GM19025 (cell line): Measurements from ENCODE around the gene TTC34.

Experiments
- ATAC-seq: cut with Tn5 transposase; IDR thresholded peaks from one replicate; pipeline ENCODE4 v1.9.1; 2021; ENCODE audit warnings: mild to moderate bottlenecking, low read depth, moderate library complexity; ENCODE audit not compliant: unreplicated experiment

The TTC34 gene

DNA sequence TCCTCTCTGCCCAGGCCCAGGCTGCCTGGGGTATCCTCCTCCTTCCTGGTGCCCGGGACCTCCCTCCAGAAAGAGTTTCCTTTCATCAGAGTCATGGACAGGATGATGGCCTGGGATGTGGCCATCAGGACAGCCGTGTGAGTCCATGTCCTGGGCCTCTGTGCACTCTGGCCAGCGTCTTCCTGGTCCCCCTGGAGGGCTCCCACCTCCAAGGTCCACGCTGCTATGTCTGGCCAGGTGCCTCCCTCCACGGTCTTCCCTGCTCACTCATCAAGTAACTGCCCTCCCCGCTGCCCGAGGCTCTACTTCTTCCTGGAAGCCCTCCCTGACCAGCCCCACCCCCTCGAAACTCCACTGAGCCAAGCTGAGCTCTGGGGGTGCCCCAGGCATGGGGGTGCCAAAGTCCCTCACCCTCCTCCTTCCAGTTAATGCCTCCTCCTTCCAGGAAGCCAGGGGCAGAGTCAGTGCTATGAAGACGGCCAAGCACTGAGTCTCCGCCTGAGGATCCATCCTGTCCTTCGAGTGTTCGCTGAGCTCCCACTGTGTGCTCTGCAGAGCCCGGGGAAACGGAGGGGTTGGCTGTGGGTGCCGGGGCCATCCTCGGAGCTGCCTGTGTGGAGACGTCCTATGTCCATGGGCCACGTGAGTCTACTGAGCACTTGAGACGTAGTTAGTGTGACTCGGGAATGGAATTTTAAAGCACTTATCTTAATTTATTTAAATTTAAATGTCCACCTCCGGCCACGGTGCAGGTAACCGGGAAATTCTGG, 28.5 kb upstream of the TTC34 start:
- ATAC-seq: no peak

DNA sequence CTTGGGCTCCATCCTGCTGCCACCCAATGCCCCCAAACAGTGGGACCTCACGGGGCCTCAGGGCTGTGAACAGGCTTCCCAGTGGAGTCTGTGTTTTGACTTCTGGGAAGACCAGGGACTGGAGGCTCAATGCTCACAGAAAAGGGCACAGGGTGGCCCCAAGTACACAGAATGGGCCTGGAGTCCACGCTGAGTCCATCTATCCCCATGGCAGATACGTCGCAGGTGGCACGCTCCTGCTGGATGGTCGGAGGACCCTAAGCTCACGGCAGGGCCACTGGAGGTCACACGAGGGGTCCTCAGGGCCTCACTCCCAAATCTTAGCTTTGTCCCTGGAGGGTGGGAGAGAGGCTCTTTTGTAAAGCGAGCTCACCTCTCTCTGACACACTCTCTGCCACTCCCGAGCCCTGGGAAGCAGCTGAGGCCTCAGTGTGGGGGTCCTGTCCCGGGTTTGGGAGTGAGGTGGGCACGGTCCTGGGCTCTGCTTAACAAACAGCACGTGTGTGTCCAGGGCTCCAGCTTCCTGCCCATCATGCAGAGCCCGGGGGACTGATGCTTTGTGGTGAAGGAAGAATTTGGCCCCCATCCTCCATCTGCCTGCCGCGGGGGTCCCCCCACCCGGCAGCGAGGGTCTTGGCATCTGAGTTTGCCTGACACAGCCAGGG, 27.2 kb upstream of the TTC34 start:
- no peak for ATAC-seq

DNA sequence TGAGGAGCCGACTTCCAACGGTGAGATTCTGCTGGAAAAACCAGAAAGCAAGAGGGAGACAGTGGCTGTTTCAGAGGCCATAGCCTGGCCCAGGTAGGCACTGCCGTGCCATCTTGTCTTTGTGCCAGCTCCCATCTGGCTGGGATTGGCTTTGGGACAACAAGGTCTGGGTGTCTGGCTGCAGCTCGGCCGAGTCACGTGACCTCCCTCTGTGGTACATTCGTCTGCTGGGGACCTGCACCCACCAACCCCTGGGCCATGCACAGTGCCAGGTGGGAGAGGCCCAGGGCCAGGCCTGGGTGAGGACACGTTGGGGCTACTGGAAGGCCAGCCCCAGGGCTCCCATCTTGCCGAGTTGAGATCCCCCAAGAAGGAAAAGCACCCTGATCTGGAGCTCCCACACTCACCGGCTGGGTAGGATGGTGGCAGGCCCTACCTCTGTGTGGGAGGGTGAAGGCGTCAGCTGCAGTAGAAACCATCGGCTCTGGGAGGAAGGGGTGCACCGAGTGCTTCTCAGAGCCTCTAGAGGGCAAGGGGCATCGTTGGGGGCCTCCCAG, 25.3 kb upstream of the TTC34 start:
- ATAC-seq: no peak

DNA sequence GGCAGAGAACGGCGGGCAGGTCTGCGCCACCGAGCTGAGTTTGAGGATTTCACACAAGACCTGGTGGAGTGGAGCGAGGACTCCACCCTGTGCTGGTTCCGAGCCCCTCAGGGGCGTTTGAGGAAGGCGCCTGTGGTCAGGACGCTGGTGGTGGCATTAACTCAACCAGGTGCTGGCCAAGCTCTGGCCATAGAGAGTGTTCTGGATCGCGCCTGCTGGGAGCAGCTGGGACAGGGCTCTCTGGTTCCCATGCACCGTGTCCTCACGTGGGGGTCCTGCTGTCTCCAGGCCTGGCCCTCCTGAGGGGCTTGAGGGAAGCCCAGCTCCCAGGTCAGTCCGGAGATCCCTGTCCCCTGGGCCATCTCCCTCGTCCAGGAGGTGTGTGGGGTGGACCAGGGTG, 24.8 kb upstream of the TTC34 start:
- no peak for ATAC-seq

DNA sequence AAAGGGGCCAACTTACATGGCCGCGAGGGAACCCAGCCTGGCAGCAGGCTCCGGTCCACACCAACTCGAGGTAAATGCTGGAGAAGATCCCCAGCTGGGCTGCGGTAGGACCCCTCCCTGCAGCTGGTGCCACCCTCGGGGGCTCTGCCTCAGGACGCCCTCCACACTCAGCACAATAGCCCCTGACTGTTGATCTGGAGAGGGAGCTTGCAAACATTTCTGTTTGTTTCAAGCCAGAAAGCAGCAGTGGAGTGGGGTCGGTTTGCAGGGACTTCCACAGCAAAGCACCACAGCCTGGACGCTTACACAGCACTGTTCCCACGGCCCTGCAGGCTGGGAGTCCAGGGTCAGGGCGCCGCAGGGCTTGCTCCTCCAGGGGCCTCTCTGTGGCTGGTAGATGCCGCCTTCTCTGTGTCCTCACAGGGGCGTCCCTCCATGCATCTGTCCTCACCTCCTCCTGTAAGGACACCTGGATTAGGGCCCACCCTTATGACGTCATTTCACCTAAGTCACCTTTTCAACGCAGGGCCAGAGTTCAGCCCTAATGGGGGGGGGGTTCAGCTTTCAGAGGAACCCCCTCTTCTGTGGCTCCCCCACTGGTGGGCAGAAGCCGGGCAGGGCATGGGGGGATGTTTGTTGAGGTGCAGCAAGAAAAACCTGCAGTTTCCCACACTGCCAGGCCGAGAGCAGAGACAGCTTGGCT, 24.1 kb upstream of the TTC34 start:
- ATAC-seq: no peak

DNA sequence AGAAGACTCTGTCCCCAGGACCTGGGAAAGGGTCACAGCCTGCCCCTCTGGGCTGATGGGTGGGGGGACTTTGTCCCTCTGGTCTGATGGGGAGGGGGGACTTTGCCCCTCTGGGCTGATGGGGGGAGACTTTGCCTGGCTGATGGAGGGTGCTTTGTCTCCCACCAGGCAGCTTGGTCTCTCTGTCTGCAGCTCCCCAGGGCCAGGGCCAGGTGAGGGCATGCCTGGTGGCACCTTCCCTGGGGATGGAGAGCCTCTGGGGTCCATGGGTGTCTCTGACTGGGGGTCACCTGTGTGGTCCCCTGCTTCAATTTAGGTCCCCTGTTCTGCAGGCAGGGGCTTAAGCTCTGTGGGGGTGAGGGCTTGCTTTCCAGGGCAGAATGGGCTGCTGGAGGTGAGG, 23.5 kb upstream of the TTC34 start:
- ATAC-seq: no peak

DNA sequence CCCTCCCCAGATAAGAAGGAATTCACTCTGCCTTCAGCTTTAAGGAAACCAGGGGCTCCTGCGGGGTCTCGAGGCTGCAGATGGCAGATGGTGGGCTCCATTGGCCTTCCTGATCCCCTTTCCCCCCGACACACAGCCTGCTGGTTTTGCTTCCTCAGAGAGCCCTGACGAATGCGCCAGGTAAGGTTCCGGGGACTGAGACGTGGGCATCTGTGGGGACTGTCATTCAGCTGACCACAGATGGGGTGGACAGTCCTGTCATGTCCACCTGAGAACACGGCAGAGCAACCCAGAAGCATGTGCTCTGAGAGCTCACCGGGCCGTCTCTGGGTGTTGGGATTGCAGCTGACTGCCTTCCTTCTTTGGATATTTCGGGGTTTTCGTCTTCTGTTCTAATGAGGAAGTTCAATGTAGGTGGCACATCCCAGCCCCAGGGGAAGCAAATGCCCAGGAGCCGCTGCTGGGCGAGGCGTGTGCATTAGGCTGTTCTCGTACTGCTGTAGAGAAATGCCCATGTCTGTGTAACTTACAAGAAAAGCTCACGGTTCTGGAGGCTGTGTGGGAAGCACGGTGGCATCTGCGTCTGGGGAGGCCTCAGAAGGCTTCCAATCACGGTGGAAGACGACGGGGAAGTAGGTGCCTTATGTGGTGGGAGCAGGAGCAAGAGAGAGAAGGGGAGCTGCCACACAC, 22.6 kb upstream of the TTC34 start:
- ATAC-seq: no peak

DNA sequence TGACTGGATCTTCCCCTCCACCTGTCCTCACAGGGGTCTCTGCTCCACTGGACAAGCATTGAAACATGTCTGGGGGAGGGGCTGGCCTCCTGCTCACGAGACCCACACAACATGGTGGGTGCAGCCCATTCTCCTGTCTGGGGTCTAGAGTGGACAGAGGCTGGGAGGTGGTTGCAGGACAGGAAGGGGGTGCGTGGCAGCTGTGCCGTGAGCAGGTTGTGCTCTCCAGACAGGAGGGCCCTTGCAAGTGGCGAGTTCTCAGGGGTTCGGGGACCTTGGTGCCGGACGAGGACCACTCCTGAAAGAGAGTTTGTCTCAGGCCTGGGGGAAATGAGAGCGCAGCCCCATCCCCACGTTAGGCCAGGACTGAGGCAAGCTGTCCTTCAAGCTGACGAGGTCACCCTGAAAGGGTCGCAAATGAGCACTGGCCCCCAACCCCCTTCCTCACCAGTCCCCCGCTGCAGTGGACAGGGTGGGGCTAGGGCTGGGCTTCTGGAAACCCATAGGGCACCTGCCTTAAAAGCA, 21.2 kb upstream of the TTC34 start:
- no peak for ATAC-seq

DNA sequence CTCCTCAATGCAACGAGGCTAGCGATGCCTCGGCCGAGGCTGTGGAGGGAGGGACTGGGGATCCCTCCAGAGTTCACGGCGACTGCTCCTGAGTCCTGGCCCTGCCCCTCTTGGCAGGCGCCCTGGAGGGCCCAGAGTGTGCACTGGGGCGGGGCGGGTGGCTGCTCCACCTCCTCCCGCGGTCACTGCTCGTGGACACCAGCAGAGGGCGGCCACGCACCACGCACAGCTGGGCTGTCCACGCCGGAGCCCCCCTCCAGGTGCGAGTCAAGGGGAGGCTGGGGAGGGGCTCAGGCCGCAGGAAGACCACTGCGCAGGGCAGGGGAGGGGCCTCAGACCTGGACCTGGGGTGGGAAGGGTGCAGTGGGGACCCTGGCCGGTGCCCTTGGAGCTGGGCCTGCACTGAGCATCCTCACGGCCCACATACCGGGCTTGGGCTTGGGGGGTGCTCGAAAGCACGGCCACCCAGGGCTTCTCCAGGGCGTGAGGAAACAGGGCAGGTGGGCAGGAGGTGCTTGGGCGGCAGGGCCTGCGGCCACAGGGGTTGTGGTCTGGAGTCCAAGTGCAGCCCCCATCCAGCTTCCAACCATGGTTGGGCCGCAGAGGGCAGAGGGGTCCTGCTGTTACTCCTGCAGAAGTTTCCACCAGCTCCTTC, 20.6 kb upstream of the TTC34 start:
- no peak for ATAC-seq

DNA sequence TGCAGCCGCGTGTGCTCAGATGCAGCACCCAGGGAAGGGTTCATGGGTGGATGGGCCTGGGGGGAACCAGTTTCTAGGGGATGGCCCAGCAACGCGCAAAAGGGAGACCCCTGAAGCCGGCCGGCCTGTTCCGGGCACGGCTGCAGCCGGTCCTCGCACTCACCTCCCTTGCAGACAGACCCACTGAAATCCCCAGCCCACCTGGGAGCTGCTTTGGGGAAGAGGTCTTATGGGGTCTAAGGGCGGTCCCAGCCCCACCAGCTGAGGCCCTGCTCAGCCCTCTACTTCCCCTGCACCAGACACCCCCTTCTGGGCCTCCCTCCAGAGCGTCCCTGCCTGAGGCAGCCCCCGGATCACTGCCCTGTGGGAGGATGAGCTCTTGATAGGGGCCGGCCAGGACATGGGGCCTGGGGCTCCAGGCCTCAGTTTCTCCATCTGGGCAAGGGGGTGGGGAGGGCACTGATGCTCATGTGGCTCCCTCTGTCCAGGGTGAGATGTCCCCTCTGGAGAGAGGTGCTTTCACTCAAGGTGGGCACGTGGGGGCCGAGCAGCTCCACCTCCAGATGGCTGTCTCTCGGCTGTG, 20.0 kb upstream of the TTC34 start:
- no peak for ATAC-seq

DNA sequence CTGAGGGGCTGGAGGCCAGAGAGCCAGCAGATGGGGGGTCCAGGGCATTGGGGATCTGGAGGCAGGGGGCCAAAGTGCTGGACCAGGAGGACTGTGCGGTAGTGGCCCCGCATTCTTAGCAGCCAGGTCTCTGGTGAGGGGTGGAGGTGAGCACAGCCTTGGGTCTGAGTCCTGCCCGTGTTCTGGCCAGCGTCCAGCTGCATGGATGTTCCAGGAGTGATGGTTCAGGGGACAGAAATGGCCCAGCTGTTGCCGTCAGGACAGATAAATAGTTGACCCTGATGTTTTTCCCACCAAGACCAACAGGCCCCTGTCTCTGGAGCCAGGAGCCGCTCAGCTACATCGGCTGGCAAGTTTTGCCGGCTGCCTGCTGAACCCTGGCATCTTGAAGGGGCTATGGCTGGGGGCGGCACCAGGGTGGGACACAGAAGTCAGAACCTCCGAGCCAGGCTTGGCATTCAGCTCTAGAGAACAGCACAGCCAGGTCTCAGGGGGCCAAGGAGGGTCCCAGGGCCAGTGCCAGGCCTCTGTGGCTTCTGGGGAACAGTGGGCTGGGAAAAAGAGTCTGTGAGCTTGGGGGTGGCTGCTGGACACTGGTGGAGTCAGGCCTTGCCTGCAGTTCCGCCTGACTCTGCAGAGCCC, 19.4 kb upstream of the TTC34 start:
- ATAC-seq: no peak

DNA sequence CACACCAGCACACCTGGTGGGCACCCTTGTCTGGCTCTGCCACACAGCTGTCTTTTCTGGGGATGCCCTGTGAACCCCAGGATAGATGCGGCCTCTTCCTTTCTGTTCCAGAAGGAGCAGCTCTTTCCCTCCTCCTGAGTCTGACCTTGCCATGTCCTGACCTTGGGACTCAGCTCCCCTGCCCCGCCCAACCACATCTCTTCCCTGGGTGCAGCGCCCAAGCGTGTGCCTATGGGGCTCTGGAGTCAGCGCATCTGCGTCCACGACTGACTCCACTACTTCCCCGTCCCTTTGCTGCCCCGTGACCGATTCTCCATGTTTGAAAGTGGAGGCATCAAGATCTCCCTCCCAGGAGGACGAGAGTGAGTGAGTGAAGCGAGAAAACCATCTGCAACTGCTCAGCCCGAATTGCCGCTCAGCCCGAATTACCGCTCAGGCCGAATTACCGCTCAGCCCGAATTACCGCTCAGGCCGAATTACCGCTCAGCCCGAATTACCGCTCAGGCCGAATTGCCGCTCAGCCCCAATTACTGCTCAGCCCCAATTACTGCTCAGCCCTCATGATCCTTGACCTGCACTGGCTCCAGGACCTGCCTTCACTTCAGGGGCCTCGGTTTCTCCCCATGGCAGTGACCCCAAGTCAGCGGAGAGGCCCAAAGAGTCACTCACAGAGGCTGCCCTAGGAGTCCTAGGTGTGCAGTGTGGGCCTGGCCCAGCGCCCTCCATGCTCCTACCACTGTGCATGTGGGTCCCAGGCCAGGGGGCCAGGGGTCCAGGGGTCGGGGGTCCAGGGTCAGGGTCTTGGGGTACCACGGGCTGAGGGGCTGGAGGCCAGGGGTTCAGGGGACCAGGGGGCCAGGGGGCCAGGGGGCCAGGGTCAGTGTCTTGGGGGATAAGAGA, 18.6 kb upstream of the TTC34 start:
- ATAC-seq: no peak

DNA sequence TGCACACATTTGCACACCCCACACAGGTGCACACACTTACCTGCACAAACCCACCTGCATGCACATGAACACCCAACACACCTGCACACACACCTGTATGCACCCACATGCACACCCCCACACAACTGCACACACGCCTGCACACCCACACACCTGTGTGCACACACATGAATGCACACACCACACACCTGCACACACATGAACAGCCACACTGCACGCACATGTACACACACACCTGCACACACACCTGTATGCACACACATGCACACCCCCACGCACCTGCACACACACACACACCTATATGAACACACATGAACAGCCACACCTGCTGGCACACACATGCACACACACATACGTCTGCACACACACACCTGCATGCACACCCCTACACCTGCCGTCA, 17.9 kb upstream of the TTC34 start:
- no peak for ATAC-seq

DNA sequence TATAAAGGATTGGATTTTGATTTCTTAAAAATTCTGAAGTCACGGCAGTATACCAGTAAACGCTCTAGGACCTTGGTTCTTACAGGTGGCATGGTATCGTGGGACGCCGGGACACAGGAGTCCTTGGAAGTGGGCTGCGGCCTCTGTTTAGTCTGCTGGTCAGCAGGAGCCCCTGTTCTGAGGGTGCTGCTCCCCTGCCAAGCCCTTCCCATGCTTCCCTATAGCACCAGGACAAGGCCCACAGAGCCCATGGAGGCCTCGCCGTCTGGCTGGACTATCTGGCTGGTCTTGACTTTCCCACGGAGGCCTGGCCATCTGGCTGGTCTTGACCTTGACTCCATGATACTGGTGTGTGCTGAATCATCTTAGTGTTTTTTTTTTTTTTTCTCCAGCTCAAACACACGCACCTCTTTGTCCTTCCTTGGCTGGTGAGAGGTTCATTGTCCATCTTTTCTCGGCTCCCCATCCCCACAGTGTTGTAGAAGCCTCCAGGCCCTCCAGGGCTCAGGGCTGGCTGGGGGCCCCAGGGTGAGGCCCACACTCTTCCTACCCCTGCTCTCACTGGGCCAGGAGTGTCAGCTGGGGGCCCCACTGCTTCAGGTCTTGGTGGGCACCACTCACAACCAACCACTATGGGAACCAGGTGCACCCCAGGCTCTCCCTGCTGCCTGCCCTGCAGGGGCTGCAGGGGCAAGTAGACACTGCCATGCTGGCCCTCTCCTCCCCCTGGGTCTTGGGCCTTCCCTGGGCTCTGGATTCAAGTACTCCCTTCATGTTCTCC, 16.5 kb upstream of the TTC34 start:
- no peak for ATAC-seq

DNA sequence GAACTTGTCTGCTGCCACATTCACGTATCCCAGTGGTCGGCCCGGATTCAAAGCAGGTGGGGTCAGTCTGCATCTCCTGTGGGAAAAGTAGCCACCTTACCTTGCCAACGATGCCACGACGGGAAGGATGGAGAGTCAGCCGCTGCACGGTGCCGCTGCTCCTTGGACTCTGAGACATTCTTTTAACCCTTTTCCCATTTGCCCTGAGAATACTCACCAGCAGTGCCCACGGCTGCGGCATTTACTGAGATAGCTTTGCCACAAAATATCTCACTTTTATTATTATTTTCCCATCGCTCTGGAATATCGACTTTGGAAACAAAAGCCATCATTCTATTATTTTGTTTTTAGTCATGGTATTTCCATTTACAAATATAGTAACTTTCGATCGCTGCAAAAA, 15.3 kb upstream of the TTC34 start:
- no peak for ATAC-seq

DNA sequence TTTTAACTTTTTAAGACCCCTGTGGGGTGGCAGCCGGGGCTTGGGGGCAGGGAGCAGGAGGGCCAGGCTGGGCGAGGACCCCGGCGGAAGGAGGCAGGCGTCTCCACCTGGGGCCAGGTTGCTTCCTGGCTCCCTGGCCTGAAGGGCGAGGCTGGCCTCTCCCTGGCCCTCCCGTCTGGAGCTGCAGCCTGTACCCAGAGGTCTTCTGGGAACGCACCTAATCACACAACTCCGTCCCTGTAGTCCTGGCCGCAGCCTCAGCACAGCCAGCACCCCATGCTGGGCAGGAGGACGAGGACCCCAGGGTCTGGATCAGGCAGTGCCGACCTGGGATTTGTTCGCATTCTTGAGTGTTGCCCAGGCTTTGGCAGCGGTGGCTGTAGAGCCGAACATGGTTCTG, 14.1 kb upstream of the TTC34 start:
- no peak for ATAC-seq

DNA sequence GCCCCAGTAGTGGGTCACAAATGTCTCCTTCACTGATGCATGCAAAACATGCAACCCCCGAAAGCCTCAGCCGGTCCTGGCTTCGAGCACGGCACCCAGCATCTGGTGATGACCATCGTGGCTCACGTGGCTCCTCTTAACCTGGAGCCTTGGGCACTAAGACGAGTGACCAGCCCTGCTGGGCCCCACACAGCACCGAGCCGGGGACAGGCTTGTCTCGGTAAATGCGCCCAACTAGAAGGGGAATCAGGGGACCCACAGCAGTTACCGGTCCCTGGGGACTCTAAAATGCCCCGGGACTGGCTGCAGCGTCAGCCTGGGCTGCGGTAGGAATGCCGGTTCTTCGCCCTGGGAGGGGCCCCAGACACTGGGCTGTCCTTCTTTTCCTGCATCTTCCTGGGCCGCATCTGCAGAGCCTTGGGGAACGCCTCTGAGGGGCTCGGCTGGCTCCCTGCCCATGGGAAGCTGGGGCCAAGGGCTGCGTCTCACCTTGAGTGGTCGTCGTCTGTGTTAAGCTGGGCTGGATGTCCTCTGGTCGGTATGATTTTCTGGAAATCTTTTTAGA, 13.1 kb upstream of the TTC34 start:
- no peak for ATAC-seq
